ENCODE data around the gene IGF2BP2.

IGF2BP2 gene

GRCh38 chr3:185764163-185764979 is 60.5 kb downstream of the IGF2BP2 start:
- DNase-seq: no peak

- DNase-seq: no peak
Measured at GRCh38 chr3:185763347-185764005, 61.4 kb downstream of the IGF2BP2 start.

GRCh38 chr3:185760550-185760949 is 64.3 kb downstream of the IGF2BP2 start:
- DNase-seq: no peak

GRCh38 chr3:185760088-185760487 is 64.8 kb downstream of the IGF2BP2 start:
- no peak for DNase-seq

- DNase-seq: no peak
Measured at GRCh38 chr3:185759512-185759911, 65.3 kb downstream of the IGF2BP2 start.

GRCh38 chr3:185758912-185759311 is 65.9 kb downstream of the IGF2BP2 start:
- DNase-seq: no peak

GRCh38 chr3:185757176-185757575 is 67.7 kb downstream of the IGF2BP2 start:
- DNase-seq: no peak

- no peak for DNase-seq
Measured at GRCh38 chr3:185756477-185756876, 68.4 kb downstream of the IGF2BP2 start.

- no peak for DNase-seq
Measured at GRCh38 chr3:185754920-185755319, 69.9 kb downstream of the IGF2BP2 start.

- DNase-seq: no peak
Measured at GRCh38 chr3:185753354-185753753, 71.5 kb downstream of the IGF2BP2 start.

- DNase-seq: no peak
Measured at GRCh38 chr3:185750702-185751101, 74.1 kb downstream of the IGF2BP2 start.

GRCh38 chr3:185750015-185750414 is 74.8 kb downstream of the IGF2BP2 start:
- no peak for DNase-seq

- DNase-seq: no peak
Measured at GRCh38 chr3:185746470-185746869, 78.4 kb downstream of the IGF2BP2 start.

- DNase-seq: no peak
Measured at GRCh38 chr3:185744997-185745843, 79.6 kb downstream of the IGF2BP2 start.

GRCh38 chr3:185741586-185741985 is 83.3 kb downstream of the IGF2BP2 start:
- DNase-seq: no peak

- DNase-seq: no peak
Measured at GRCh38 chr3:185740133-185740532, 84.7 kb downstream of the IGF2BP2 start.

- no peak for DNase-seq
Measured at GRCh38 chr3:185739264-185739701, 85.6 kb downstream of the IGF2BP2 start.

GRCh38 chr3:185737740-185738680 is 86.8 kb downstream of the IGF2BP2 start:
- DNase-seq: no peak

- DNase-seq: no peak
Measured at GRCh38 chr3:185737020-185737419, 87.8 kb downstream of the IGF2BP2 start.

GRCh38 chr3:185734725-185735096 is 90.1 kb downstream of the IGF2BP2 start:
- DNase-seq: no peak

GRCh38 chr3:185733980-185734724 is 90.7 kb downstream of the IGF2BP2 start:
- no peak for DNase-seq

GRCh38 chr3:185732782-185733181 is 92.1 kb downstream of the IGF2BP2 start:
- DNase-seq: no peak
